Psoas muscle (tissue), 8 donors: Measurements from ENCODE around the gene HIBADH. TPM values are rescaled to one million over a fixed set of nuclear protein-coding genes. Genes with fewer than 3 reads are reported as not detected.

Source experiments
- ATAC-seq, 4 donors: fragments of 200-7000 bp; cut with Tn5 transposase; one replicate each; pipeline ENCODE4 v1.9.1; 2020; ENCODE audit warnings: moderate library complexity in 3 of 4, mild to moderate bottlenecking in 2 of 4
- DNase-seq, 2 donors: peaks; one replicate each; pipeline ENCODE4 v3.0.0-alpha.2; 2020
- H3K27ac ChIP-seq: fragments of 200-600 bp; one replicate; pipeline ENCODE4 v1.8.0; 2022
- H3K27me3 ChIP-seq, 3 donors: fragments of 200-600 bp in 1 of 3; one replicate each; pipeline versions ENCODE4 v1.6.1 to v1.8.0; 2013 to 2022; ENCODE audit warnings: low read length in 2 of 3, mild to moderate bottlenecking in 2 of 3, moderate library complexity in 1 of 3; ENCODE audit not compliant: insufficient read depth in 3 of 3
- H3K36me3 ChIP-seq, 2 donors: fragments of 200-600 bp in 1 of 2; one replicate each; pipeline versions ENCODE4 v1.6.1 to v1.8.0; 2013 to 2022; ENCODE audit warnings: low read depth in 1 of 2, mild to moderate bottlenecking in 1 of 2, moderate library complexity in 1 of 2; ENCODE audit not compliant: insufficient read depth in 1 of 2
- H3K4me1 ChIP-seq: fragments of 200-600 bp; one replicate; pipeline ENCODE4 v1.8.0; 2022
- H3K4me3 ChIP-seq: fragments of 200-600 bp; one replicate; pipeline ENCODE4 v1.8.0; 2022; ENCODE audit warnings: mild to moderate bottlenecking
- H3K9me3 ChIP-seq: fragments of 200-600 bp; one replicate; pipeline ENCODE4 v1.8.0; 2022
- WGBS, 3 donors: extraction: QIAGEN DNeasy Blood & Tissue Kit; methylation state at CpG; one replicate each; pipeline versions ENCODE4 v1.1.6 to v1.1.7; 2013; 5-methylcytosine and 5-hydroxymethylcytosine counted together
- intact Hi-C, 2 donors: fragments of 100-400 bp; cut with DNase I; formaldehyde crosslinking; loops; one replicate each; pipeline versions ENCODE4 v1.11.0 to v1.14.2; 2022
- polyA plus RNA-seq, 3 donors: library from polyadenylated mRNA; stranded (reverse); fragments of 200-250 nt; gene quantifications; one replicate each; pipeline ENCODE4 v1.2.3, GENCODE V29; 2013
- total RNA-seq, 4 donors: library from RNA; stranded (reverse); fragmentation: NEBNext Ultra II Directional in 2 of 4; extraction: Animal tissue kit (Norgen Biotek cat#: 25700) in 2 of 4; gene quantifications; one replicate each; pipeline versions ENCODE4 v1.2.1 to v1.2.4, GENCODE V29; 2021 to 2023
- TF ChIP-seq, protein P1 (sequence below): fragments of 200-600 bp; IDR thresholded peaks from one replicate; pipeline ENCODE4 v1.8.0; 2022; ENCODE audit warnings: antibody characterized with exemption
- donor health status: healthy with polysubstance abuse.
- donor health status: DM: no; HTN: no; CAD: no; lungs with moderate emphysema.
- donor health status: Bipolar disorder and iron deficiency.
- donor health status: healthy.
- donor health status: DM: yes; HTN: yes; CAD: no.
- donor health status: DM: no; HTN: no; CAD: no.
- donor health status: DM: no; HTN: no; CAD: no.
- donor health status: DM: yes; HTN: yes; CAD: no.

The HIBADH gene
- total and polyA plus RNA-seq, 7 donors = 25.2 to 67.7 (median 44.5) TPM

DNA sequence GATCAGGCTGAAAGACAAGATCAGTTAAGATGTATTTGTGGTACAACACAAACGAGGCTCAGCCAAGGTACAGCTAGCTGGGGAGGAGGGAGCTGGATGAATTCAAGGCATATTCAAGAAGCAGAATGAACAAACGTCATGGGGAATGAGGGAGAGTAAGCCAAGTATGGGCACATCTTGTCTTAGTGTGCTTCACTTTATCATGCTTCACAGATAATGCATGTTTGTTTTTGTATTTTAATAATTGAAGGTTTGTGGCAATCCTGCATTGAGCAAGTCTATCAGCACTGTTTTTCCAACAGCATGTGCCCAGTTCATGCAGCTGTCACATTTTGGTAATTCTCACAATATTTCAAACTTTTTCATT lies 135.4 kb downstream of the HIBADH start:
- intact Hi-C loops = no loop called here
- H3K4me1 ChIP-seq = no peaks in the 10 kb centered on the region
- H3K4me3 ChIP-seq = no peak overlapping the region
- TF ChIP-seq, protein P1, sequence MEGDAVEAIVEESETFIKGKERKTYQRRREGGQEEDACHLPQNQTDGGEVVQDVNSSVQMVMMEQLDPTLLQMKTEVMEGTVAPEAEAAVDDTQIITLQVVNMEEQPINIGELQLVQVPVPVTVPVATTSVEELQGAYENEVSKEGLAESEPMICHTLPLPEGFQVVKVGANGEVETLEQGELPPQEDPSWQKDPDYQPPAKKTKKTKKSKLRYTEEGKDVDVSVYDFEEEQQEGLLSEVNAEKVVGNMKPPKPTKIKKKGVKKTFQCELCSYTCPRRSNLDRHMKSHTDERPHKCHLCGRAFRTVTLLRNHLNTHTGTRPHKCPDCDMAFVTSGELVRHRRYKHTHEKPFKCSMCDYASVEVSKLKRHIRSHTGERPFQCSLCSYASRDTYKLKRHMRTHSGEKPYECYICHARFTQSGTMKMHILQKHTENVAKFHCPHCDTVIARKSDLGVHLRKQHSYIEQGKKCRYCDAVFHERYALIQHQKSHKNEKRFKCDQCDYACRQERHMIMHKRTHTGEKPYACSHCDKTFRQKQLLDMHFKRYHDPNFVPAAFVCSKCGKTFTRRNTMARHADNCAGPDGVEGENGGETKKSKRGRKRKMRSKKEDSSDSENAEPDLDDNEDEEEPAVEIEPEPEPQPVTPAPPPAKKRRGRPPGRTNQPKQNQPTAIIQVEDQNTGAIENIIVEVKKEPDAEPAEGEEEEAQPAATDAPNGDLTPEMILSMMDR = no peak
- no peaks in the 10 kb centered on the region for H3K9me3 ChIP-seq
- DNase-seq (no peak), ATAC-seq (peak in 1 of 4 donors; percentile 35)
- peaks cover 0 to 37% of the 10 kb centered on the region in 2 donors for H3K36me3 ChIP-seq
- 31 to 48% (median 40%) methylated on average over 2 of the region's 2 CpGs for WGBS, 3 donors
- no peaks in the 10 kb centered on the region for H3K27me3 ChIP-seq
- no peak overlapping the region for H3K27ac ChIP-seq

DNA sequence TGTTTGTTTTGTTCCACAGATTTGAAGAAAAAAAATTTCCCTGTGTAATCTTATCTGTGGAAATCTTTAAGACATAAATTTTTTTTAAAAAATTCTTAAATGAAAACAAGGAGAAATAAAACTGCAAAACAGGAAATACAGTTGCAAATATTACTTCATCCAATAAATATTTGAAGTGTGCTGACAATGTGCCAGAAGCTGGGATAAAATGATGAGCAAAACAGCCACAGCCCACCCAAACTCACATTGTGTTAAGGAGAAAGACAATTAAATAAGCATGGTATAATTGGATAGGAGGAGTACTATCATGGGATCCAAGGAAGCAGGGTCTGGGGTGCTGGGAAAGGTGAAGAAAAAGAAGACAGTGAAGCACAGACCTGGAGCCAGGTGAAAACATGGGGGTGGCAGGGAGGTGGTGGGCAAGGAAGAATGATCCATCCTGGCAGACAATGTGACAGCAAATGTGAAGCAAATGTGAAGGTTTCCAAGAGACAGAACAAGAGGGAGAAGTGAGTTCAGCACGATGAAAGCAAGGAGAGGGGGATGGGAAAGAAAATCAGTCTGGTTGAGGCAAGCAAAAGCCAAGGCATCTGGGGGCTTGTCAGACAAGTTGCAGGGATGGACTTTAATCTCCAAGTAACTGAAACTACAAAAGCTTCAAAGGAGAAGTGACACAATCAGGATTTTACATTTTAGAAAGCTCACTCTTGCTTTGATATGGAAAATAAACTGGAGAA lies 135.9 kb downstream of the HIBADH start:
- TF ChIP-seq, protein P1 = no peak
- peaks cover 0 to 37% of the 10 kb centered on the region in 2 donors for H3K36me3 ChIP-seq
- no peak for ATAC-seq

GRCh38 chr7:27526131-27526530 lies 136.6 kb downstream of the HIBADH start:
- no peaks in the 10 kb centered on the region for H3K4me1 ChIP-seq
- TF ChIP-seq, protein P1 = no peak
- intact Hi-C loops = no loop called here
- WGBS, 3 donors = 88 to 91% (median 90%) methylated on average over 5 of the region's 5 CpGs
- H3K36me3 ChIP-seq = peaks cover 0 to 34% of the 10 kb centered on the region in 2 donors
- ATAC-seq (no peak), DNase-seq (no peak)
- H3K9me3 ChIP-seq = no peaks in the 10 kb centered on the region
- H3K4me3 ChIP-seq = no peak overlapping the region
- no peaks in the 10 kb centered on the region for H3K27me3 ChIP-seq
- H3K27ac ChIP-seq = no peak overlapping the region

More for the DNA sequence above, 135.9 kb downstream of the HIBADH start:
- intact Hi-C loops = no loop called here
- H3K4me1 ChIP-seq = no peaks in the 10 kb centered on the region
- no peaks in the 10 kb centered on the region for H3K27me3 ChIP-seq
- H3K4me3 ChIP-seq = no peak overlapping the region
- WGBS, 3 donors = 38 to 70% (median 50%) methylated on average over 1 of the region's 1 CpG
- no peak for DNase-seq
- no peaks in the 10 kb centered on the region for H3K9me3 ChIP-seq
- no peak overlapping the region for H3K27ac ChIP-seq

DNA sequence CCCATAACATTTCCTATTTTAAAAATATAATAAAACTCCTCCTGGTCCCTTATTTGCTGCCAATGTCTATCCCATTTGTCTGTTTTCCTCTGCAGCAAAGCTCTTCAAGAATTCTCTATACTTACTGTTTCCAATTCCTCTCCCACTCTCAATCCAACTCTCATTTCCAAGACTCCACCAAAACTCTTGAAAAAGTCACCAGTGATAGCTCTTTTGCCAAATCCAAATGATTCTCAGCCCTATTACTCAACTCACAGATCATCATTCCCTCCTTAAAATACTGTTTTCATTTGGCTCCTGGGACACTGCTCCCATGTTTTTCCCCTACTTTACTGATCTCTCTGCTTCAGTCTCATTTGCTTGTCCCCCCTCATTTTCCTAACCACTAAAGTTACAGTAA lies 139.4 kb downstream of the HIBADH start:
- no peak for ATAC-seq
- Histone ChIP-seq H3K27me3 (no peaks in the 10 kb centered on the region), H3K9me3 (no peaks in the 10 kb centered on the region), H3K36me3 (peaks cover 0 to 16% of the 10 kb centered on the region in 2 donors), H3K4me3 (no peak overlapping the region), H3K27ac (no peak overlapping the region), H3K4me1 (peaks cover 7% of the 10 kb centered on the region)
- TF ChIP-seq, protein P1 = no peak
- no peak for DNase-seq
- intact Hi-C loops = no loop called here

- ATAC-seq (no peak), DNase-seq (no peak)
- peaks cover 0 to 16% of the 10 kb centered on the region in 2 donors for H3K36me3 ChIP-seq
- intact Hi-C loops = no loop called here
- WGBS, 3 donors = 92 to 97% (median 93%) methylated on average over 2 of the region's 2 CpGs
- TF ChIP-seq, protein P1 = no peak
- no peaks in the 10 kb centered on the region for H3K9me3 ChIP-seq
- H3K4me1 ChIP-seq = peaks cover 7% of the 10 kb centered on the region
- H3K4me3 ChIP-seq = no peak overlapping the region
- H3K27ac ChIP-seq = no peak overlapping the region
- no peaks in the 10 kb centered on the region for H3K27me3 ChIP-seq
Measured at GRCh38 chr7:27522566-27522965, 140.1 kb downstream of the HIBADH start.
